OCI-M1 (cell line): Measurements from ENCODE around the gene TRPC1.

Experiments used
- DNase-seq: peaks from one replicate; lab custom pipeline; 2025; lab: John Stamatoyannopoulos, UW

TRPC1 gene

DNA sequence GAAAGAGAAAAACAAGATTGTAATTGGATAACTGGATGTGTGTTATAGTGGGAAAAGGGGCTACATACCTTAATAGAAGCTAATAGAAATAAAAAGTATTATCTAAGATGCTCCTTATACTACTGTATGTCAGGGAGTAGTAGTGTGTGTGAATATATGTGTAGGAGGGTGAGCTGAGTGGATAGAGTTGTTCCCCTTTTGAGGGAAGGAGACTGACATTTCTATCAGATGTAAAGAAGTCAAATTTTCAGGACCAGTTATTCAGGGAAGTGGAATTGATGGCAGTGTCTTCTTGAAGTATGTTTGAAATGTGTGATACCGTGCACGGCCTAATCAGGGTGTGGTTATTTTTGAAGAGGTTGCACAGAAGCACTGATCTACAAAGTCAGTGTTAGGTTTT is 116.0 kb downstream of the TRPC1 start:
- DNase-seq: peak; percentile 27

DNA sequence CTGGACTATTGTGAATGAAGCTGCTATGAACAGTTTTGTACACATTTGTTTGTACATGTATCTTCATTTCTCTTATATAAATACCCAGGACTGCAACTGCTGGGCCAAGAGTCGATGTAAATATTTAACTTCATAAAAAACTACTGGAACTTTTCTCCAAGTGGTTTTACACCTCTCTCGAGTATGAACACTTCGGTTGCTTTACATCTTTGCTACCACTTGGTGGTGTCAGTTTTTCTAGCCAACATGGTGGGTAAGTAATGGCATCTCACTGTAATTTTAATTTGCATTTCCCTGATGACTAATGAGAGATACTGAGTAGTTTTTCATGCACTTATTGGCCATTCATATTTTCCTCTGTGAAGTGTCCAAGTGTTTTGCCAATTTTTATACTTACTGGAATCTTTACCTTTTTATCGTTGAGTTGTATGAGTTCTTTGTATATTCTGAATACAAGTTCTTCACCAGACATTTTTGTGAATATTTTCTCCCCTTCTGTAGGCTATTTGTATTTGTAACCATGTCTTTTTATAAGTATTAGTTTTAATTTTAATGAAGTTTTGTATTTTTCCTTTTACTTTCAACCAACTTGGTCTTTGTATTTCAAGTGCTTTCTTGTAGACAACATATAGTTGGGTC is 120.6 kb downstream of the TRPC1 start:
- DNase-seq: peak; percentile 73

DNA sequence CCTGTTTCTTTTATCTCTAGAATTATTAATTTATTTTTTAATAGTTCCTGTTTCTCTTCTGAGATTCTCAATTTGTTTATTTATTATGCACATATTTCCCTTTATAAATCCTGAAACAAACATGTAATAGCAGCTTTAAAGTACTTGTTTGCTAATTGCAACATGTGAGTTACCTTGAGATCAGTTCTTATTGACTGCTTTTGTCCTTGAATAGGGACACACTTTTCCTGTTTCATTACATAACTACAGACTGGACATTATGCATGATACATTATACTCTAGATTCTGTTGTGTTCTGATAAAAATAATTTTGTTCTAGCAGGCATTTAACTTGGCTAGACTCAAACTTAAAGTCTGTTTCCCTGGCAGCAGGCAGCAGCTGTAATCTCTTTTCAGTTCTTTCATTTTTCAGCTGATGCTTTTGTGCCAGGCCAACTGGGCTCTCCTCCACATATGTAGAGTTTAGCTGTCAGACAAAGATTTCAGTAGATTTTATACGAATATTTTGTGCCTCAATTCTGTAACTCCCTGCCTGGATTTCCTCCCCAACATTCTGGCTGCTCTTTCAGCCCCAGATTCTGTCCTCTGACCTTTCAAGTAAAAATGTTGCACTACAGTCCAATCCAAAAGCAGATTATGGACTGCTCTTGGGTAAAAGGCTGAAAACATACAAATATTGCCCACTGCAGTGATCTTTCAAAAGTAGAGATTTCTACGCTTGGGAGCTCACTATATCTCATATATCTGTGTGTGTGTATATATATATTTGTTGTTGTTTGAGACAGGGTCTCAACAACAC is 123.1 kb downstream of the TRPC1 start:
- DNase-seq: no peak

- no peak for DNase-seq
These were observed 125.3 kb downstream of the TRPC1 start for GRCh38 chr3:142849148-142849547.

DNA sequence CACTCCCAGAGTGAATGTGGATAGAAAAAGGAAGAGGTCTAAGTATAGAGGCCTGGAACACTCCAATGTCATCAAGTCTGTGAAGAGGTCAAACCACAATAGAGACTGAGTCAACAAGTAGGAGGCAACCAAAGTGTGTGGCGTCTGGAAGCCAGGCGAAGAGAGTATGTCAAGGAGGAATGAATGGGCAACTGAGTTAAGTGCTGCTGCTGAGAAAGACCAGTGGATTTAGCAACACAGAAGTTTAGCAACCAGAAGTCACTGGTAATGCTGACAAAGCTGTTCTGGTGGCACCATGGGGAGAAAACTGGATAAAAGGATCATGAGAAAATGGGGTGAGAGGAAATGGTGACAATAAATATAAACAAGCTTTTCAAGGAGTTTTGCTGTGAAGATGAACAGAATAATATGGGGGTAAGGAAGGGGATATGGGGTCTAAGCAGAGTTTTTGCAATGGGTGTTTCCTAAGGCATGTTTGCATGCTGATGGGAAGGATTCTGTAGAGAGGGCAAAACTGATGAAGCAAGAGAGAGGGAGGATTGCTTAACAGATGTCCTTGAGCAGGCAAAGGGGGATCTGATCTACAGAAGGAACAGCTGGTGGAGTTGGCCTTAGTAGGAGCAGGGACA is 126.7 kb downstream of the TRPC1 start:
- peak; percentile 89 for DNase-seq

DNA sequence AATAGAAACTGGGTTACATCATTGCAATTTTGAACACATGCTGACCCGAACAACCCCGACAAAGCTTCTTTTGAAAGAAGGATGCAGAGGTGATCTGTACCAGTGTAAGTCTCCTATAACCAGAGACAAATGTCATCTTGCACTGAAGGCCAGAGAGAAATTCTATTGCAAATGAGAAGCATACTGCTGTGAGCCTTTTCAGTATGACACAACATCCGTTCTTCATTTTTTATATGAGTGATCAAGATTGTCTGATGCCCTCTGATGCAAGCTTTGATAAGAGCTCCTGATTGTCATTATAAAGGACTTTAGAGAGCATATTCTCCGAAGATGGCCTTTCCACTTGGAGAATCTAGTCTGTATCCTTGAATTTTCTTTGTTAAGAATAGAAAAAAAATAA is 128.2 kb downstream of the TRPC1 start:
- DNase-seq: no peak

- no peak for DNase-seq
These were observed 129.7 kb downstream of the TRPC1 start for GRCh38 chr3:142853270-142854168.

DNA sequence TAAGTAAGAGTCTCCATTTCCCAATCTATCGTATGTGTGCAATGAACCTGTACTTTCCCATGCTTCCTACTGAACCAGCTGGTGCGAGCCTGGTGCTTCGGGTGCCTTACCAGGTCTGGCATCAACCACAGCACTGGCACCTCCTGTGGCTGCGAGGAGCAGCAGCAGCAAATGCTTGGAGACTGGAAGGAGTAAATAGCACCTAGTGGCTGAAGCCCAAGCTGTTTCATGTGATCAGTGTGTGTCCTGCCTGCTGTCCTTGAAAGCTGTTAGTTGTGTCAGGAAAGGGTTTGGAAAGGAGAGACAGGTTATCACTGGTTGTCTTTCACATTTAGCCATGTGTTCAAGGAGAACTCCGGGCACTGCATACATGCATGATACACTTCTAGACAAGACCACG is 133.2 kb downstream of the TRPC1 start:
- DNase-seq: peak; percentile 31
